IPS-NIHi11 (cell line): ENCODE results near the gene OPCML.

Experiments used
- DNase-seq: peaks from one replicate; pipeline ENCODE4 v3.0.0; 2012; ENCODE audit warnings: mixed read lengths, low spot score

The OPCML gene

GRCh38 chr11:132549001-132549400 is 983.3 kb downstream of the OPCML start:
- DNase-seq: no peak

DNA sequence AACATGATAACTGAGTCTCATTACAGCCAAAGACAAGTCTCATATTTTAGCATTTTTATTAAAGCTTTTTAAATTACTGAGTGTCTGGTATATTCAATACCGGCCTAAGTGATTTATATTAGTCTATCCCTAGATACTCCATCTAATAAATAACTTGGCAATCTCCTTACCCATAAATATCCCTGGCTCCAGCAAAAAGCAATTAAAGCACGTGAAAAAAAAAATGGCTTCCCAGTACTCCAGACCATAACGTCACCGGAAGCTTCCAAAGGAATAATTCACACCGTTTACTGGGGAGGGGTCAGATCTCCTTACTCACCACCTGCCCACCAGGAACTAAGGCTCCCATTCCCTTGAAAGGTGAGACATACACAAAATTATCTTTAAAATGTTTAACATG is 988.3 kb downstream of the OPCML start:
- no peak for DNase-seq

DNA sequence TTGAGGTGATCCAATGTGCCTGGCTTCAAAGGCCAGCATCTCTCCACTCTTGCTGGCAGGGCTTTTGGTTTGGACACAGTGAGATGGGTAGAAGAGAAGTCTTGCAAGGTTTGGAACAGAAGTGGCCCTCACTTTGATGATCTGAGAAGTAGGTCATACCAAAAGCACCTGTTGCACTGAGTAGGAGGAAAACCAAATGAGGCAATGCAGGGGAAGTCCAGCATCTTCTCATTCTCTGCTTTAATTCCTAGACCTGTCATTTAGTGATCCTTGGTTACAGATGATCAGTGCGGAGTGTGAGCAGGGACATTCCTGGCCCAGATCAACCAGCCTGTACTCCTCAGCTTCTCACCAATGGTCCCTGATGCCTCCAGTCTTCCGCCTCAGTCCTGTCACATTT is 990.5 kb downstream of the OPCML start:
- no peak for DNase-seq

DNA sequence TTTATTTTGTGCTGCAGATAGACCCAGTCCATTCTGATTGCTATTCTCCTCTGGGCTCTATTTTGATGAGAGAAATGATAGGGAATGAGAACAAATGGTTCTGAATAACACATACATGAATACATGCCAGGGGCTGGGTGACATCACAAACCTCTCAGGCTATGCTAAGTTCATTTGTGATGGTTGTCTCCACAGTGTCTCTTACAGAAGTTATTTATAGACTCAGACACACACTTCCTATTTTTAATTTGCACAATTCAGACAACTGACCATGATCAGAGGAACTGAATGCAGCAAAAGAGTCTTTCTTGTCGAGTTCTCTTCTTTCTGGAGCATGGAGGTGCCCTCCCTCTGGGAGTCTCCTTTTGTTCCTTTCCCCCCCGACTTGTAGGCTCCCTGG is 991.7 kb downstream of the OPCML start:
- no peak for DNase-seq

- no peak for DNase-seq
Measured at GRCh38 chr11:132539590-132540368, 992.5 kb downstream of the OPCML start.

- DNase-seq: no peak
Measured at GRCh38 chr11:132538642-132539041, 993.7 kb downstream of the OPCML start.

- DNase-seq: no peak
Measured at GRCh38 chr11:132535830-132536229, 996.5 kb downstream of the OPCML start.

DNA sequence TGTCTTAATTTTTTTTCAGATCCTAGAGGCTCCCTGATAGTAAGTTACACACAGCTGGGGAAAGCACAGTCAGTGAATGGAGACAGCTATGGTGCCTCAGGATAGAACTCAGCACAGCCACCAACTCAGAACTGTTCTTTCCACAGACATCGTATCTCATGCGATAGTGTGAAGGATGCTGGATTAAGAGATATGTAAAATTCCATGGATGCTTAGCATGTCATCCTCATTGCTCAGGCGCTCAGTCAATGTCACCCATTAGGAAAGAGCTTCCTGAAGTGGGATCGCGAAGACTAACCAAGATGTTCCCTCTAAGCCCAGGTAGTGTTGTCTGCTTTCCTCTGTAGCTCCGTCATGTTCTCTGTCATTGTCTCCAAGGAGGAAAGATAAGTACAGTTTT is 1000.4 kb downstream of the OPCML start:
- DNase-seq: no peak

DNA sequence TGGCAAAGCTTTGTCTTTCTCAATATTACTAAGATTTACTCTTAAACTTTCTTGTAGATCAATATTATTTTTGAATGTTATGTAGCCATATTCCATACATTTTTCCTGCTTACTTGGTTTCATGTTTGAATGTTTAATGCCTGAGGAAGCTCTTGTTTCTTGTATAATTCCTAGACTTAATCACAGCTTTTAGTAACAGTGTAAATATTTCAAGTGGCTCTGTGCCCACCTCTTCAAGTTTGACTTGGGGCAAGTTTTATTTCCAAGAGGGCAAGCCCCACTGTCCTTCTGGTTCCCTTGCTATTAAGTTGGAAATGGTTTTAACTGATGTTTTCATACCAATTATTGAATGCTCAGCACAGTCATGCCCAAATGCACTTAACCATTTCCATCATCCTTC is 1004.1 kb downstream of the OPCML start:
- no peak for DNase-seq

DNA sequence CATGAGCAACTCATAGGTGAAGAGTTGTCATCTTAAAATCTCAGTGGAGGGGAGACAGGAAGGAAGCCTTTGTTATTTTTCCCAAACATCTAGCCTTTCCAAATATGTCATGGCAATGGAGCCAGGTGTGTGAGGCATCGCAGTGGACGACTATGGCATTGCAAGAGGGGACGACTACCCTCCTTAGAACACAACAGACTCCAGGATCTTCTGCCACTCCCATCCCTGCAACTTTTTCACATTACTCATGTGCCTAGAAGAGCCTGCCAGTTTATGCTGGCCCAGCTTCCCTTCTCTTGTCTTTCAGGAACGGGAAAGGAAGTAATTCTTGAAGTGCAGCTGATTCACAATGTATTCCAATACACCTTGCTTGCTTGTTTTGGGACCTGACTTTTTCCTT is 1008.4 kb downstream of the OPCML start:
- peak; percentile 17 for DNase-seq

GRCh38 chr11:132520199-132520598 is 1012.1 kb downstream of the OPCML start:
- DNase-seq: no peak

DNA sequence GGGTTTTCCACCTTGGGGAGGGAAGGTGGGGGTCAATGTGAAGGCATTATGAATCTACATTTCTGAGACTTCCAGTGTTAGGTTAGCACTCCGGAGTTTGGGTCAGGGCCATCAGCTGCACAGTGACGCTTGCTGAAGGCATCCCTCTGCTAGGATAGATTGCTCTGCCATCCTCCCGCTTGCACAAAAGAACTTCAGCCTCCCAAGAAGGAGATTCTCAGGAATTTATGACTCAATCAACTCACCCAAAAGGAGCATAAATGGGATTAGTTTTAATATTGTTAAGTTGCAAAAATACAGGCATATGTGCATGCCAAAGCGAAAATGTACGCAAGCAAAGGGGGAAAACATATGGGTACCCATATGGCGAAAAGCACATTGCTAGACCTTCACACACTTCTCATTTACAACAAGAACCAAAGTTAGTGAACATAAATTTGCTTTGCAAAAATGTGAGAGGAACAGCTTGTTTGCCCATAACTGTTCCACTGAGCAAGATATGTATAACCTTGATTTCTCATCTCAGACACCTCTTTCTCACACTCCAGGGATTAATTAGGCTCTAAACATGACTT is 1013.0 kb downstream of the OPCML start:
- DNase-seq: no peak

GRCh38 chr11:132504501-132505041 is 1027.7 kb downstream of the OPCML start:
- DNase-seq: no peak

DNA sequence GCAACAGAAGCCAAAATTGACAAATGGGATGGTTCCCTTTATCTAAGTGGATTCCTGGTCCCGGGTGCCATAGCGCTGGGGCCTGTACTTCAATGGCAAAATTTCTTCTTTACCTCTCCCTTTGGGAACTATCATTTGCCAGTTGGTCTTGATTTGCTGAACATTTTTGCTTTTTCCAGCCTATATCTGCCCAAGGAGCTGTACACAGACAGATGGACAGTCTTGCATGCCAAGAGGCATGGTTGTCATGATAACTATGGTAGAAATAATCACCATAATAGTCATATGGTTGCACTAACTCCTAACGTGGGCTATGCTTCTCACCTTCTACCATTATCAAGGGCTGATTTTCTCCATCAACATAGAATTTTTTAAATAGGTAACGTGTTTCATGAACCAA is 1030.9 kb downstream of the OPCML start:
- DNase-seq: no peak

DNA sequence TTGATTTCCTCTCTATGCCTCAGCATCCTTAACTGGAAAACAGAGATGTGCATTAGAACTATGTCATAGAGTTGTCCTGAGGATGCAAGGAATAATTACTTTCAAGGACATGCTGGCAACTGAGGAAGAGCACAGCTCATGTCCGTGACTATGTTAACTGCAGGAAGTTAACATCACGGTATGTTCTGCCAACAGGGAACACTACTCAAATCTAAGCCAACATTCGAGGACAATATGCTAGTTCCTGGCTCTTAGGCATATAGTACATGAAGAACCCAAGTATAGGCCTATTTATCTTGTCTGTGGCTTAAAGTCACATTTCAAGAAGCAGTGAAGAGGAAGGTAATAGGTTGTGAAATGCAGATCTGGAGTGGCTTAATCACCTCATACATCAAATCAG is 1032.6 kb downstream of the OPCML start:
- no peak for DNase-seq

GRCh38 chr11:132496341-132496740 is 1036.0 kb downstream of the OPCML start:
- no peak for DNase-seq

GRCh38 chr11:132493801-132494200 is 1038.5 kb downstream of the OPCML start:
- DNase-seq: no peak

DNA sequence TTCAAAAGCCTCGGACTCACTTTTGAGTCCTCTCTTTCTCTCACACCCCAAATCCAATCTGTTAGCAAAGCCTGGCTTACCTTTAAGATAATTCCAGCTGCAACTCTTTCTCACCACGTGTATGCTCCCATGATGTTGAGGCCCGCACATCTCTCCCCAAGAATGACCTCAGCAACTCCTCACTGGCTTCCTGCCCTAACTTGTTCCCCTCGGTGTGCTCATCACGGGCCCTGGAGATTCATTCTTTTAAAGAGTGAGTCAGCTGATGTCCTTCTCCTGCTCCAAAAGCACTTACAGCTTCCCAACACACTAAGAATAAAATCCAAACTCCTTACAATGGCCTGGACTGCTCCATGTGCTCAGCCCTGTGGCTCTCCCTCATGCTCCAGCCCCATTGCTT is 1041.3 kb downstream of the OPCML start:
- no peak for DNase-seq

- DNase-seq: no peak
Measured at GRCh38 chr11:132486060-132486459, 1046.2 kb downstream of the OPCML start.

DNA sequence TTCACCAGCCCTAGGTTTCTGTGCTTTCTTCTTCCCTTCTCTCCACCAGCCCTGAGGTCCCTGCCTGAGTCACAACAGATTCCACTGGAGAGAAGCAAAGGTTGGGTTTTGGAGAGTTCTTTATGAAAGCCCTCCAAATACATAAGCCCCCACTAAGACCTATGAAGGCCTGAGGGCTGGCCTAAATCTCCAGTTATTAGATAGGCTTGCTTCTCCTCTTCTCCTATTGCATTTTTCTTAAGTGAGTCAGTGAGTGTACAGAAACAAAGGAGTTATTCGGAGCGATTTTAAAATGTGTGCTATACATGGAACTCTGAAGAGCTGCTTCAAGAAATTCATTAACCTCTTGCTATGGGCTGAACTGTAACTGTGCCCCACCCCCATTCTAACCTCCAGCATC is 1057.3 kb downstream of the OPCML start:
- DNase-seq: no peak

DNA sequence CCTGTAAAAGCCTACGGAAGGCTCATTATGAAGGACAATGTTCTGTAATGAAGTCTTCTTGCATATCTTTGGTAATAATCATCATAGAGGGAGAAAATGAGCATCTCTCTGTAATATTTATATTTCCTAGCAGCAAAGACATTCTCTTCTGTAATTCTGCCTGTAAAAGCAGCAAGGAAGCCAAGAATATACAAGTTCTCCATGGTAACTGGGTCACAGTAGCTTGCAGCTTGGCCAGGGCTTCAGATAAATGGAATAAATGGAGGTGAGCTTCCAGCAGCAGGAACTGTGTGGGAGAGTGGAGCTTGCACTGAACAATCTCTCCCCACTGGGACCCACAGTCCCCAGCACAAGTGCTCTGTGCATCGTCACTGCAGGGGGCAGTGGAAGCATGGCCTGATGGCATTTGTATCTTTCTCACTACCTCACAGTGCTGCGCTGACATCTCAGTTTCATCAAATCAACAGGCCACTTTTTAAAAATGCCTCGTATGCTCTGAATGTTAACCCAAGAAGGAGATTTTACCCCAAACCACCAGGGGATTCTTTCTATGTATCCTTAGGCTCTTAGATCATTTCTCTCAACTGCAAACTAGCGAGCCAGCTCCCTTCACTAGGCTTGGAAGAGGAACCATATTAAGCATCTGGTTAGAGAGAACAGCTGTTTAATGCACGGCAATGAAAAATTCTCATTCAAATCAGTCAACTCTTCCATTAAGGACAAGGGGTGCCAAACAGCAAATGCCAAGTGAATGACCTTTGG is 1059.7 kb downstream of the OPCML start:
- DNase-seq: no peak

GRCh38 chr11:132471466-132471865 is 1060.8 kb downstream of the OPCML start:
- no peak for DNase-seq

DNA sequence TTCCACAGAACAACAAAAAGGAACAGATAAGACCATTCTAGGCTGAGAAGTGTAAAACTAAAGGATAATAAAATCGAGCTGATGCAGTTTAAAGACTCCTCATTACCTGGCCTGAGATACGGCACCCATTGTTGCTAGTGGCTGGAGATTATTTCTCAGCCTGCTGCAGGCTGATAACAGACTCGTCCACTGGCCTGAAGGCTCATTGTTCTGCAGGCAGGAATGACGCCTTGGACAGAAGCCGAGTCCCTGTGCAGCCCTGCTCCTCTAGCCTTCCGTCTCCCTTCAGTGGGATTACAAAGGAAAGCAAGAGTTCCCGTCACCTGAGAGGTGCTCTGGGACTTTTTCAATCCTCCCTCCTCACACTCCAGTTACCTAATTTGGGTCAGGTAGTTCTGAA is 1065.3 kb downstream of the OPCML start:
- peak; percentile 10 for DNase-seq
